Lung (tissue), 12 donors: ENCODE data around the gene SCEL. TPM values are rescaled to one million over a fixed set of nuclear protein-coding genes. Genes with fewer than 3 reads are reported as not detected.

Source experiments
- ATAC-seq: fragments of 200-7000 bp; cut with Tn5 transposase; one replicate; pipeline ENCODE4 v1.9.1; 2020; ENCODE audit warnings: moderate number of reproducible peaks; ENCODE audit not compliant: insufficient read depth, low FRiP score
- DNase-seq, 3 donors: peaks; one replicate each; pipeline ENCODE4 v3.0.0-alpha.2; 2013 to 2017
- H3K27ac ChIP-seq, 2 donors: one replicate each; pipeline ENCODE4 v1.5.1; 2013; ENCODE audit warnings: mild to moderate bottlenecking in 2 of 2, moderate library complexity in 2 of 2, control low read depth in 1 of 2, inconsistent platforms in 1 of 2, low read depth in 1 of 2, low read length in 1 of 2
- H3K27me3 ChIP-seq, 3 donors: one replicate each; pipeline ENCODE4 v1.5.1; 2013; ENCODE audit warnings: low read length in 2 of 3; ENCODE audit not compliant: control insufficient read depth in 3 of 3, insufficient read depth in 3 of 3
- H3K36me3 ChIP-seq, 4 donors: one replicate each; pipeline ENCODE4 v1.5.1; 2013; ENCODE audit warnings: low read length in 4 of 4, mild to moderate bottlenecking in 1 of 4, moderate library complexity in 1 of 4; ENCODE audit not compliant: control insufficient read depth in 4 of 4, insufficient read depth in 4 of 4
- H3K4me1 ChIP-seq, 5 donors: one replicate each; pipeline ENCODE4 v1.5.1; 2013; ENCODE audit warnings: low read length in 5 of 5, mild to moderate bottlenecking in 2 of 5, moderate library complexity in 1 of 5; ENCODE audit not compliant: control insufficient read depth in 5 of 5, insufficient read depth in 5 of 5
- H3K4me3 ChIP-seq: one replicate; pipeline ENCODE4 v1.5.1; 2013; ENCODE audit warnings: mild to moderate bottlenecking, control low read depth, moderate library complexity
- H3K9ac ChIP-seq, 2 donors: one replicate each; pipeline ENCODE4 v1.5.1; 2013; ENCODE audit warnings: low read length in 2 of 2, control low read depth in 1 of 2; ENCODE audit not compliant: insufficient read depth in 1 of 2
- H3K9me3 ChIP-seq, 4 donors: one replicate each; pipeline ENCODE4 v1.5.1; 2013; ENCODE audit warnings: low read length in 3 of 4, mild to moderate bottlenecking in 1 of 4, moderate library complexity in 1 of 4; ENCODE audit not compliant: control insufficient read depth in 4 of 4, insufficient read depth in 3 of 4
- WGBS, 2 donors: extraction: QIAGEN DNeasy Blood & Tissue Kit; methylation state at CpG; one replicate each; pipeline ENCODE4 v1.1.7; 2013; 5-methylcytosine and 5-hydroxymethylcytosine counted together
- polyA plus RNA-seq, 2 donors: library from polyadenylated mRNA; stranded (reverse); fragments of 200-250 nt; gene quantifications; one replicate each; pipeline ENCODE4 v1.2.1, GENCODE V29; 2013
- total RNA-seq, 2 donors: library from RNA; depleted of rRNA in 1 of 2; stranded (reverse); fragments of >200 nt in 1 of 2; gene quantifications; one replicate each; pipeline ENCODE4 v1.2.1, GENCODE V29; 2014 to 2021
- TF ChIP-seq, protein P1 (sequence below): IDR thresholded peaks from 2 replicates; pipeline ENCODE4 v1.5.1; 2012; ENCODE audit warnings: mild to moderate bottlenecking; ENCODE audit errors: control extremely low read depth, extremely low read depth
- donor health status: control.
- donor health status: control.
- donor health status: Bipolar disorder and iron deficiency.
- donor health status: healthy.
- donor health status: DM: yes; HTN: yes; CAD: no.

The SCEL gene
- total and polyA plus RNA-seq, 4 donors, result 6.0 to 62.1 (median 24.7) TPM

DNA sequence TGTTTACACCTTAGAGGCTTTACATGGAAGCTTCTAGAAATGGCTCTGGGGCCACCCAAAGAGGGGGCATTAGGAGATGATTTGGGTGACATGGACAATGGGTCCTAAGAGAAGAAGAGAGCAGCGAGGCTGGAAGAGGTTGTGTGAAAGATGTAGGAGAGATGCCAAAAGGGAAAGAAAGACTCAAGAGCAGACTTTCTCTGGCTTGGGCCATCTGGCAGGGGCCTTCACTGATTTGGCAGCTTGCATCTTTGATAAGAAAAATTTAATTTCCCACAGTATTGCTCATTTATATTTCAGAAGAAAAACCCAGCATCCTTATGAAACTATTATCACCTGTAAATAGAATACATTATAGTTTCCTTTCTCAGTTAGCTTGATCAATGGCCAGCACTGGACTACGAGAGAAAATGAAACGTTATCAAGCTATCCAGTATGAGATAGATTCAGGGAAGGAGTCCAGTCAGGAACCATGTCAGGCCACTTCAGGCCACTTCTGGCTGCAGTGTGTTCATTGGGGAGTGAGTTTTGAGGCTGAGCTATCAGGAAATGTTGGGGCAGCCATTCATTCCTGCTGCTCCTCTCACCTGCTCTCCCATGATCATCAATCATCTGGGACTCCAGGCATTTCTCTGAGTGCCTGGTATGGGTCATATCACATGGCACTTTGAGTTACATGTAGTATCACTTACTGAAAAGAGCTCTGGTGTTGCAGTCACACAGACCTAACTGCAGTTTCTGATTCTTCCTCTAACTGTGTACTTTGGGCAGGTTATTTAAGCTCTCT lies 10.3 kb downstream of the SCEL start:
- H3K27me3 ChIP-seq, result no peaks in the 10 kb centered on the region
- DNase-seq (no peak), ATAC-seq (no peak)
- peaks cover 3 to 34% (median 10%) of the 10 kb centered on the region in 5 donors for H3K4me1 ChIP-seq
- WGBS, 2 donors, result 55 to 69% methylated on average over 3 of the region's 3 CpGs
- H3K27ac ChIP-seq, result no peak overlapping the region
- no peak overlapping the region for H3K4me3 ChIP-seq
- no peaks in the 10 kb centered on the region for H3K9me3 ChIP-seq
- H3K9ac ChIP-seq, result no peak overlapping the region
- TF ChIP-seq, protein P1, sequence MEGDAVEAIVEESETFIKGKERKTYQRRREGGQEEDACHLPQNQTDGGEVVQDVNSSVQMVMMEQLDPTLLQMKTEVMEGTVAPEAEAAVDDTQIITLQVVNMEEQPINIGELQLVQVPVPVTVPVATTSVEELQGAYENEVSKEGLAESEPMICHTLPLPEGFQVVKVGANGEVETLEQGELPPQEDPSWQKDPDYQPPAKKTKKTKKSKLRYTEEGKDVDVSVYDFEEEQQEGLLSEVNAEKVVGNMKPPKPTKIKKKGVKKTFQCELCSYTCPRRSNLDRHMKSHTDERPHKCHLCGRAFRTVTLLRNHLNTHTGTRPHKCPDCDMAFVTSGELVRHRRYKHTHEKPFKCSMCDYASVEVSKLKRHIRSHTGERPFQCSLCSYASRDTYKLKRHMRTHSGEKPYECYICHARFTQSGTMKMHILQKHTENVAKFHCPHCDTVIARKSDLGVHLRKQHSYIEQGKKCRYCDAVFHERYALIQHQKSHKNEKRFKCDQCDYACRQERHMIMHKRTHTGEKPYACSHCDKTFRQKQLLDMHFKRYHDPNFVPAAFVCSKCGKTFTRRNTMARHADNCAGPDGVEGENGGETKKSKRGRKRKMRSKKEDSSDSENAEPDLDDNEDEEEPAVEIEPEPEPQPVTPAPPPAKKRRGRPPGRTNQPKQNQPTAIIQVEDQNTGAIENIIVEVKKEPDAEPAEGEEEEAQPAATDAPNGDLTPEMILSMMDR, result no peak
- no peaks in the 10 kb centered on the region for H3K36me3 ChIP-seq

DNA sequence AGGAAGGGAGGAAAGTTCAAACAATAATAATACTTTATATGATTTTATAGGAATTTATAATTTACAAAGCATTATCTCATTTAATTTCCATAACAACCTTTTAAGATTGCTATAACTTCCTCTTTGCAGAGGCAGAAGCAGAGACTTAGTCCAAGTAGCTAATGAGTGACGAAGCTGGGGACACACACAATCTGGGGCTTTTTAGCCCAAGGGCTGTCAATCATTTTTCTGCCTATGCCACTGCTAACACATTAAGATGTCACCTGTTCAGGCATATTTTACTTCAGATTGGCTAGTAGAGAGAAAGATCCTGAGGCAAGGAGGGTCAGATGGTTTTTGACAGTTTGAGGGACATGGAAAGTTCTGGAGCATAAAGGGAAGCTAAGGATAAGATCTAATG lies 12.6 kb downstream of the SCEL start:
- DNase-seq, result no peak
- no peaks in the 10 kb centered on the region for H3K9me3 ChIP-seq
- ATAC-seq, result no peak

DNA sequence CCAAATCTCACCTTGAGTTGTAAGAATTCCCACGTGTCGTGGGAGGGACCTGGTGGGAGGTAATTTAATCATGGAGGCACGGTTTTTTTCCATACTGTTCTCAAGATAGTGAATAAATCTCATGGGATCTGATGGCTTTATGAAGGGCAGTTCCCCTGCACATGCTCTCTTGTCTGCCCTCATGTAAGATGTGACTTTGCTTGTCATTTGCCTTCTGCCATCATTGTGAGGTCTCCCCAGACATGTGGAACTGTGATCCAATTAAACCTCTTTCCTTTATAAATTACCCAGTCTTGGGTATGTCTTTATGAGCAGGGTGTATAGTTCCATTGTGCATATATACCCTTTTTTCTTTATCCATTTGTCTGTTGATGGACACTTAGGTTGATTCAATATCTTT lies 13.1 kb downstream of the SCEL start:
- H3K27ac ChIP-seq, result no peak overlapping the region
- no peak for ATAC-seq
- no peaks in the 10 kb centered on the region for H3K27me3 ChIP-seq
- H3K9ac ChIP-seq, result no peak overlapping the region
- H3K4me3 ChIP-seq, result no peak overlapping the region
- no peak for DNase-seq
- TF ChIP-seq, protein P1, result no peak
- peaks cover 3 to 19% (median 10%) of the 10 kb centered on the region in 5 donors for H3K4me1 ChIP-seq
- H3K36me3 ChIP-seq, result no peaks in the 10 kb centered on the region
- no peaks in the 10 kb centered on the region for H3K9me3 ChIP-seq
- 82 to 97% methylated on average over 3 of the region's 3 CpGs for WGBS, 2 donors

More for the DNA sequence above, 12.6 kb downstream of the SCEL start:
- 75 to 88% methylated on average over 1 of the region's 1 CpG for WGBS, 2 donors
- Histone ChIP-seq H3K4me3 (no peak overlapping the region), H3K27me3 (no peaks in the 10 kb centered on the region), H3K36me3 (no peaks in the 10 kb centered on the region), H3K9ac (no peak overlapping the region), H3K4me1 (peaks cover 3 to 19% (median 10%) of the 10 kb centered on the region in 5 donors), H3K27ac (no peak overlapping the region)
- TF ChIP-seq, protein P1, result no peak
